Prostate gland (tissue), 2 donors: Measurements from ENCODE around the gene WSB1. TPM values are rescaled to one million over a fixed set of nuclear protein-coding genes. Genes with fewer than 3 reads are reported as not detected.
A peak's percentile ranks its signal among the peaks of the same experiment; 100 is the strongest.

Experiments
- DNase-seq: peaks from one replicate; pipeline ENCODE4 v3.0.0-alpha.2; 2019; ENCODE audit warnings: low spot score
- H3K27ac ChIP-seq, 2 donors: fragments of 200-600 bp; sonication (generic); 2 replicates each; pipeline ENCODE4 v1.5.1; 2017 to 2019
- H3K27me3 ChIP-seq: fragments of 200-600 bp; sonication (generic); replicated peaks from 2 replicates; pipeline ENCODE4 v1.5.1; 2019; ENCODE audit not compliant: insufficient read depth
- H3K36me3 ChIP-seq, 2 donors: fragments of 200-600 bp; sonication (generic); 1 replicate in 1 of 2; 2 replicates in 1 of 2; pipeline versions ENCODE4 v1.5.1 to v1.8.1; 2017 to 2019
- H3K4me1 ChIP-seq: fragments of 200-600 bp; sonication (generic); replicated peaks from 2 replicates; pipeline ENCODE4 v1.5.1; 2019
- H3K4me3 ChIP-seq, 2 donors: fragments of 200-600 bp; sonication (generic); 2 replicates each; pipeline ENCODE4 v1.5.1; 2017 to 2019
- H3K9me3 ChIP-seq: fragments of 200-600 bp; sonication (generic); 2 replicates; pipeline ENCODE4 v1.5.1; 2017
- POLR2A ChIP-seq: fragments of 450-650 bp; IDR thresholded peaks from one replicate; pipeline ENCODE4 v1.6.1; 2016; ENCODE audit warnings: antibody characterized with exemption, mild to moderate bottlenecking
- POLR2AphosphoS5 ChIP-seq: sonication (generic); formaldehyde crosslinking; IDR thresholded peaks from one replicate; pipeline ENCODE4 v1.6.1; 2017; ENCODE audit warnings: antibody characterized with exemption
- WGBS: methylation state at CpG from one replicate; pipeline ENCODE4 v1.1.5; 2018; 5-methylcytosine and 5-hydroxymethylcytosine counted together
- intact Hi-C: fragments of 100-400 bp; cut with DNase I; formaldehyde crosslinking; loops from one replicate; pipeline ENCODE4 v1.14.2; 2022
- total RNA-seq, 2 donors: library from RNA; depleted of rRNA; stranded (reverse); fragments of >200 nt; gene quantifications; one replicate each; pipeline ENCODE4 v1.1.0, GENCODE V29; 2016
- TF ChIP-seq, protein P1 (sequence below), 4 experiments: fragments of 200-600 bp in 2 of 4; fragments of 450-650 bp in 2 of 4; sonication (generic) in 2 of 4; IDR thresholded peaks; 1 replicate in 3 of 4; 2 replicates in 1 of 4; pipeline ENCODE4 v1.5.1; 2016 to 2019; ENCODE audit warnings: antibody characterized with exemption in 4 of 4, mild to moderate bottlenecking in 2 of 4, moderate library complexity in 2 of 4

WSB1 gene
- total RNA-seq, 2 donors from 2014 or later = 45.7 to 116 TPM

- peak overlapping the region; percentile 74 to 80 for H3K27ac ChIP-seq
- H3K36me3 ChIP-seq = no peaks in the 10 kb centered on the region
- intact Hi-C loops = loop anchor here (5.0 to 10.0 kb wide), 3 partner anchors 105 to 145 kb away; partner anchors contain the start of gene KSR1
- DNase-seq = no peak
- no peaks in the 10 kb centered on the region for H3K9me3 ChIP-seq
- no peaks in the 10 kb centered on the region for H3K27me3 ChIP-seq
- H3K4me1 ChIP-seq = no peaks in the 10 kb centered on the region
- WGBS = 90% methylated on average over 10 of the region's 34 CpGs
- TF ChIP-seq POLR2A (no peak), POLR2AphosphoS5 (no peak)
- TF ChIP-seq, protein P1, sequence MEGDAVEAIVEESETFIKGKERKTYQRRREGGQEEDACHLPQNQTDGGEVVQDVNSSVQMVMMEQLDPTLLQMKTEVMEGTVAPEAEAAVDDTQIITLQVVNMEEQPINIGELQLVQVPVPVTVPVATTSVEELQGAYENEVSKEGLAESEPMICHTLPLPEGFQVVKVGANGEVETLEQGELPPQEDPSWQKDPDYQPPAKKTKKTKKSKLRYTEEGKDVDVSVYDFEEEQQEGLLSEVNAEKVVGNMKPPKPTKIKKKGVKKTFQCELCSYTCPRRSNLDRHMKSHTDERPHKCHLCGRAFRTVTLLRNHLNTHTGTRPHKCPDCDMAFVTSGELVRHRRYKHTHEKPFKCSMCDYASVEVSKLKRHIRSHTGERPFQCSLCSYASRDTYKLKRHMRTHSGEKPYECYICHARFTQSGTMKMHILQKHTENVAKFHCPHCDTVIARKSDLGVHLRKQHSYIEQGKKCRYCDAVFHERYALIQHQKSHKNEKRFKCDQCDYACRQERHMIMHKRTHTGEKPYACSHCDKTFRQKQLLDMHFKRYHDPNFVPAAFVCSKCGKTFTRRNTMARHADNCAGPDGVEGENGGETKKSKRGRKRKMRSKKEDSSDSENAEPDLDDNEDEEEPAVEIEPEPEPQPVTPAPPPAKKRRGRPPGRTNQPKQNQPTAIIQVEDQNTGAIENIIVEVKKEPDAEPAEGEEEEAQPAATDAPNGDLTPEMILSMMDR (IDR thresholded peaks at IDR 0.05) = no peak
- peak overlapping the region in 1 of 2 donors; percentile 41 for H3K4me3 ChIP-seq
Observed at GRCh38 chr17:27349540-27350021, 55.7 kb downstream of the WSB1 start.

DNA sequence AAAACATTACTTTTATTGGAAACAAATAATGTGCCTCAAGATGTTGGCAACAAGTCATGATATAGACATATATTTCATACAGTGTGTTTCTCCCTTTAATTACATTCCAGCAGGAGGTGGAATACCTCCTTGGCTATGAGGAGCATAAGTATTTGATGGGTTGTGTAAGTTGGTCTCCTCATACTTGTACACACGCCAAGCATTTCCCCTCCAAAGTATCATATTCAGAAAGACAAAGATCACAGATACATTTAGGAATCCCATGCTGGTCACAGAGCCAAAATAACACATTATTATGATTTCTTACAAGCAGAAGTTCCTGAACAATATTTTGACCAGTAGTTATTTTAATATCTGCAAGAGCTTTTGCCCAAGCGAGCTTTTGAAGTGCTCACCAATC lies 57.8 kb downstream of the WSB1 start:
- WGBS = 78% methylated on average over 2 of the region's 2 CpGs
- Histone ChIP-seq H3K27me3 (no peaks in the 10 kb centered on the region), H3K4me1 (no peaks in the 10 kb centered on the region), H3K27ac (no peak overlapping the region), H3K36me3 (no peaks in the 10 kb centered on the region), H3K4me3 (no peak overlapping the region), H3K9me3 (no peaks in the 10 kb centered on the region)
- DNase-seq = no peak
- intact Hi-C loops = loop anchor here (5.0 to 10.0 kb wide), 3 partner anchors 103 to 143 kb away; partner anchors contain the start of gene KSR1
- TF ChIP-seq, protein P1 (IDR thresholded peaks at IDR 0.05) = no peak
- TF ChIP-seq POLR2AphosphoS5 (no peak), POLR2A (no peak)

GRCh38 chr17:27352448-27353032 lies 58.6 kb downstream of the WSB1 start:
- no peak for TF ChIP-seq POLR2AphosphoS5
- TF ChIP-seq, protein P1 (IDR thresholded peaks at IDR 0.05) = no peak
- TF ChIP-seq POLR2A = no peak
- Histone ChIP-seq H3K36me3 (no peaks in the 10 kb centered on the region), H3K27ac (peak overlapping the region; percentile 82 to 86), H3K9me3 (no peaks in the 10 kb centered on the region), H3K4me1 (no peaks in the 10 kb centered on the region), H3K27me3 (no peaks in the 10 kb centered on the region), H3K4me3 (no peak overlapping the region)
- DNase-seq = no peak
- intact Hi-C loops = loop anchor here (5.0 to 10.0 kb wide), 3 partner anchors 102 to 142 kb away; partner anchors contain the start of gene KSR1
- WGBS = 71% methylated on average over 6 of the region's 6 CpGs

DNA sequence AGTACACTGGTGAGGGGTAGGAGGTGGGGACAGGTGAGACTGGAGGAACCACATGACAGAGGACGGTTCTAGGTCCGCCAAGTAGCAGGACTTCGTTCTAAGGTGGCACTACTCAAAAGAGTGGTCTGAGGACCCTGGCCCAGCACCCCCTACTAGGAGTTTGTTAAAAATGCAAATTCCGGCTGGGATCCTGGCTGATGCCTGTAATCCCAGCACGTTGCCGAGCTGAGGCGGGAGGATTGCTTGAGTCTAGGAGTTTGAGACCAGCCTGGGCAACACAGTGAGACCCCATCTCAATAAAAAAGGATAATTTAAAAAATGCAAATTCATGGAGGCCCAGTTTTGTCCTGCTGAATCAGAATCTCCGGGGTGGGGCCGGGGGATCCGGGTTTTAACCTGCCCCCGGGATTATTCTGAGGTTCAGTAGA lies 59.1 kb downstream of the WSB1 start:
- intact Hi-C loops = loop anchor here (5.0 to 10.0 kb wide), 3 partner anchors 102 to 142 kb away; partner anchors contain the start of gene KSR1
- H3K27ac ChIP-seq = peak overlapping the region; percentile 82 to 86
- no peaks in the 10 kb centered on the region for H3K27me3 ChIP-seq
- H3K36me3 ChIP-seq = no peaks in the 10 kb centered on the region
- H3K4me1 ChIP-seq = no peaks in the 10 kb centered on the region
- no peak for TF ChIP-seq POLR2A
- no peak for TF ChIP-seq POLR2AphosphoS5
- TF ChIP-seq, protein P1 (IDR thresholded peaks at IDR 0.05) = no peak
- 51% methylated on average over 11 of the region's 11 CpGs for WGBS
- peak overlapping the region; percentile 48 to 55 for H3K4me3 ChIP-seq
- DNase-seq = no peak
- no peaks in the 10 kb centered on the region for H3K9me3 ChIP-seq
